GM12878 (cell line): ENCODE data around the gene PSMD3. TPM values are rescaled to one million over a fixed set of nuclear protein-coding genes. Genes with fewer than 3 reads are reported as not detected.
A peak's percentile ranks its signal among the peaks of the same experiment; 100 is the strongest.

ENCODE experiments used
- CHD4 ChIP-seq: fragments of 200-600 bp; sonication (generic); IDR thresholded peaks from 2 replicates; pipeline ENCODE4 v1.6.1; 2016; ENCODE audit warnings: mild to moderate bottlenecking
- CTCF ChIP-seq, 3 experiments: IDR thresholded peaks in 2 of 3; conservative IDR thresholded peaks in 1 of 3; 2 replicates each; pipeline ENCODE4 v1.5.1; 2011; ENCODE audit warnings: low read depth in 3 of 3, low read length in 3 of 3, mild to moderate bottlenecking in 3 of 3, control low read depth in 2 of 3, moderate library complexity in 2 of 3, inconsistent platforms in 1 of 3, mixed read lengths in 1 of 3; ENCODE audit not compliant: control insufficient read depth in 2 of 3, insufficient read depth in 1 of 3; ENCODE audit errors: extremely low read depth in 1 of 3
- E2F4 ChIP-seq: IDR thresholded peaks from 2 replicates; pipeline ENCODE4 v1.6.1; 2012; ENCODE audit warnings: low read depth, low read length, improper control_type of control experiment
- EP300 ChIP-seq, 2 experiments: fragments of 150-350 bp in 1 of 2; IDR thresholded peaks; 2 replicates each; pipeline ENCODE4 v1.6.1; 2011 to 2012; ENCODE audit warnings: low read depth in 2 of 2, low read length in 2 of 2, borderline replicate concordance in 1 of 2, improper control_type of control experiment in 1 of 2, inconsistent platforms in 1 of 2; ENCODE audit not compliant: control insufficient read depth in 1 of 2
- HDGF ChIP-seq: fragments of 450-650 bp; IDR thresholded peaks from 2 replicates; pipeline ENCODE4 v1.6.1; 2016; ENCODE audit warnings: antibody characterized with exemption
- IRF3 ChIP-seq: fragments of 450-650 bp; IDR thresholded peaks from 2 replicates; pipeline ENCODE4 v1.6.1; 2014; ENCODE audit warnings: mild to moderate bottlenecking
- KDM1A ChIP-seq: fragments of 200-600 bp; sonication (generic); IDR thresholded peaks from 2 replicates; pipeline ENCODE4 v1.6.1; 2016; ENCODE audit warnings: borderline replicate concordance
- MEF2B ChIP-seq: fragments of 450-650 bp; IDR thresholded peaks from 2 replicates; pipeline ENCODE4 v1.6.1; 2018; ENCODE audit warnings: mild to moderate bottlenecking, moderate library complexity; ENCODE audit not compliant: partially characterized antibody, poor library complexity, severe bottlenecking
- MLLT1 ChIP-seq: fragments of 450-650 bp; IDR thresholded peaks from 2 replicates; pipeline ENCODE4 v1.6.1; 2016; ENCODE audit warnings: mild to moderate bottlenecking
- NFIC ChIP-seq: IDR thresholded peaks from 2 replicates; pipeline ENCODE4 v1.6.1; 2012; ENCODE audit warnings: low read depth, mild to moderate bottlenecking, inconsistent platforms, low read length, moderate library complexity
- NKRF ChIP-seq: fragments of 450-650 bp; conservative IDR thresholded peaks from 2 replicates; pipeline ENCODE4 v1.6.1; 2017; ENCODE audit warnings: mild to moderate bottlenecking, moderate library complexity
- RAD51 ChIP-seq: fragments of 450-650 bp; IDR thresholded peaks from 2 replicates; pipeline ENCODE4 v1.6.1; 2016; ENCODE audit warnings: moderate library complexity, mild to moderate bottlenecking, inconsistent platforms
- RBBP5 ChIP-seq: fragments of 200-600 bp; sonication (generic); conservative IDR thresholded peaks from 2 replicates; pipeline ENCODE4 v1.6.1; 2016
- RELA ChIP-seq: fragments of 450-650 bp; IDR thresholded peaks from 2 replicates; pipeline ENCODE4 v1.8.0; 2014; ENCODE audit warnings: borderline replicate concordance; ENCODE audit not compliant: partially characterized antibody
- STAT1 ChIP-seq: fragments of 450-650 bp; conservative IDR thresholded peaks from 2 replicates; pipeline ENCODE4 v1.6.1; 2014; ENCODE audit warnings: antibody characterized with exemption, mild to moderate bottlenecking
- YY1 ChIP-seq: IDR thresholded peaks from 2 replicates; pipeline ENCODE4 v1.6.1; 2011; ENCODE audit warnings: low read depth, mild to moderate bottlenecking, low read length
- ZBTB11 ChIP-seq: fragments of 450-650 bp; formaldehyde crosslinking; IDR thresholded peaks from 2 replicates; pipeline ENCODE4 v1.5.0; 2022; ENCODE audit warnings: mild to moderate bottlenecking, missing genetic modification characterization
- polyA plus RNA-seq, 11 experiments: library from polyadenylated mRNA; depleted of rRNA in 4 of 11; unstranded in 6 of 11; stranded (reverse) in 5 of 11; fragments of >200 nt; fragmentation: Nextera tagmentation in 4 of 11; fragmentation: Illumina TruSeq in 1 of 11; extraction: Ambion mirVana in 4 of 11; extraction: Trizol in 1 of 11; gene quantifications; 1 replicate in 1 of 11; 2 replicates in 10 of 11; pipeline versions ENCODE4 v1.2.1 to v1.2.3, GENCODE V29; 2011 to 2016; ENCODE audit warnings: inconsistent platforms in 2 of 11, missing spikeins in 2 of 11, low read depth in 1 of 11
- total RNA-seq, 4 experiments: library from RNA; depleted of rRNA in 3 of 4; stranded (reverse); fragments of >200 nt in 3 of 4; fragmentation: Illumina TruSeq in 1 of 4; extraction: Trizol in 1 of 4; gene quantifications; 2 replicates each; pipeline versions ENCODE4 v1.2.1 to v1.2.3, GENCODE V29; 2013 to 2021

Gene PSMD3
- total and polyA plus RNA-seq, 10 of the 15 experiments (the other 5 are each of a cell fraction or from before 2014, with no cell fraction given) = 2.2 to 192 (median 129) TPM

- TF ChIP-seq ZBTB11 (CRISPR knock-in tag) (no peak), NKRF (no peak; the same call in 1 of the 2 replicates), EP300 (IDR thresholded peaks at IDR 0.05; ENCODE audit: borderline replicate concordance in 1 of 2, control insufficient read depth in 1 of 2, low read depth in 2 of 2, low read length in 2 of 2) (peak; percentile 18 to 56; a peak in 2 of 4 replicates), YY1 (peak; percentile 21; the same call in 1 of the 2 replicates), RELA (peak; percentile 83), E2F4 (no peak), CHD4 (no peak), NFIC (peak; percentile 75; the same call in 1 of the 2 replicates), HDGF (no peak), CTCF (IDR thresholded peaks at IDR 0.05 in 2 of 3, conservative IDR thresholded peaks at IDR 0.05 in 1 of 3; ENCODE audit: control insufficient read depth in 2 of 3, extremely low read depth in 1 of 3, insufficient read depth in 1 of 3, low read depth in 3 of 3, low read length in 3 of 3) (peak; percentile 49 to 54 (median 50); a peak in 4 of 6 replicates), MEF2B (peak; percentile 21), MLLT1 (peak; percentile 96), RBBP5 (no peak), IRF3 (no peak), KDM1A (no peak), STAT1 (no peak), RAD51 (no peak)
Measured at GRCh38 chr17:39939588-39940419, 40.8 kb upstream of the PSMD3 start (continued).
